ENCODE results near the gene KRTAP10-12. TPM values are rescaled to one million over a fixed set of nuclear protein-coding genes. Genes with fewer than 3 reads are reported as not detected.

KRTAP10-12 gene
- total RNA-seq, 1 donor from 2014 or later = not detected

DNA sequence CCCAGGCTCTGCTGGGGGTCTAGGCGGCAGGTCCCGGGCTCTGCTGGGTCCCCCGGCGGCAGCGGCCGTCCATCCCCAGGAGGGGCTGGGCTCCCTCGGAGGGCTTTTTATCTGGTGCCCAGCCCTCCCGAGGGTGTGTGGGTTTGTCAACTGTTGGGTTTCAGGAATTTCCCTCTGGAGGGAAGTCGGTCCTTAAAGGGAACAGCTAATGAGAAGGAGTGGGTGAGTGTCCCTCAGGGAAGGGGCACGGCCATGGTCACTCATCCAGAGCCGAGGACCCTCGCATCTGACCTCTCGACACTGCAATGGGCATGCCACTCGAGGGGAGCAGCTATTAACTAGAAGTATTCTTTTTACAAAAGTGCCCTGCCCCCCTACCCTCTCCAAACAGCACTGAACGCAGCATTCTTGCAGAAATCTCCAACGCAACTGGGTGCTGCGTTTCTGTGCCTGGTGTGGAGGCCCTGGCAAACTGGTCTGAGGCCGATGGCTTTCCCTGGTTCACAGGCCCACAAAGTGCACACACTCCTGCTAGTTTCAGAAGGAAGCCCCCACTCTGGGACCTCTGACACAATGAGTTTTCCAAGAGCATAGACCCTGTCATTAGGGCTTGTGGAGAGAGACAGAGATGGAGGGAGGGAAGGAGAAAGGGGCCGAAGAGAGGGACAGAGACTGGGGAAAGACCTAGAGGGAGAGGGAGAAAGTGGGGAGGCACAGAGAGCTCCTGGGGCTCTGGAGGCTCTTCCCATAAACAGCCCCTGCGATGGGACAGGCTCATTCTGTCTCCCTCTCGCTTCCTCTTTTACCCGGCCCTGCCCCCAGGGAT lies 15.4 kb downstream of the KRTAP10-12 start:
- H3K36me3 Mint-ChIP-seq (ENCODE audit: low read depth) = no peaks in the 10 kb centered on the region
- peaks cover 17% of the 10 kb centered on the region for H3K4me1 Mint-ChIP-seq
- H3K9me3 Mint-ChIP-seq = no peaks in the 10 kb centered on the region
- H3K27ac Mint-ChIP-seq (ENCODE audit: unreplicated experiment) = no peak overlapping the region
- peaks cover 92% of the 10 kb centered on the region for H3K27me3 Mint-ChIP-seq (ENCODE audit: low read depth)
- no peak overlapping the region for H3K4me3 Mint-ChIP-seq
- TF ChIP-seq, protein P1, sequence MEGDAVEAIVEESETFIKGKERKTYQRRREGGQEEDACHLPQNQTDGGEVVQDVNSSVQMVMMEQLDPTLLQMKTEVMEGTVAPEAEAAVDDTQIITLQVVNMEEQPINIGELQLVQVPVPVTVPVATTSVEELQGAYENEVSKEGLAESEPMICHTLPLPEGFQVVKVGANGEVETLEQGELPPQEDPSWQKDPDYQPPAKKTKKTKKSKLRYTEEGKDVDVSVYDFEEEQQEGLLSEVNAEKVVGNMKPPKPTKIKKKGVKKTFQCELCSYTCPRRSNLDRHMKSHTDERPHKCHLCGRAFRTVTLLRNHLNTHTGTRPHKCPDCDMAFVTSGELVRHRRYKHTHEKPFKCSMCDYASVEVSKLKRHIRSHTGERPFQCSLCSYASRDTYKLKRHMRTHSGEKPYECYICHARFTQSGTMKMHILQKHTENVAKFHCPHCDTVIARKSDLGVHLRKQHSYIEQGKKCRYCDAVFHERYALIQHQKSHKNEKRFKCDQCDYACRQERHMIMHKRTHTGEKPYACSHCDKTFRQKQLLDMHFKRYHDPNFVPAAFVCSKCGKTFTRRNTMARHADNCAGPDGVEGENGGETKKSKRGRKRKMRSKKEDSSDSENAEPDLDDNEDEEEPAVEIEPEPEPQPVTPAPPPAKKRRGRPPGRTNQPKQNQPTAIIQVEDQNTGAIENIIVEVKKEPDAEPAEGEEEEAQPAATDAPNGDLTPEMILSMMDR (conservative IDR thresholded peaks at IDR 0.05) = no peak
- DNase-seq (ENCODE audit: low read depth, low spot score) = no peak

DNA sequence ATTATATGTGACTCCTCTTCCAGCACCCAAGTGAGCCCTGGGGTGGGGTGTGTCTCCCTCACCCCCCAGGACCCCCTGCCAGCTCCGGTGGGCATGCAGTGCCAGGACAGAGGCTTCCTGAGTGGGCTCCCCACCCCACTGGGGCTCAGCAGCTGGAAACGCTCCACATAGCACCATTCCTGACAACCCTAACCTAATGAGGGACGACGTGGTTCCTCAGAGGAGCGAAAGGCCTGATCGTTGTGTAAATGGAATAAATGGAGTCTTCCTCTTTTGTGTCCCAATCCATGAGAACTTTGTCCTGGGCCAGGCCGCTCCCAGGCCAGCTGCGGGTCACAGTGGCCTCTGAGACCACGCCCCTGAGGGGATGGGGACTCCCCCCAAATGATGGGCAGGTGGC lies 16.2 kb downstream of the KRTAP10-12 start:
- H3K36me3 Mint-ChIP-seq (ENCODE audit: low read depth) = no peaks in the 10 kb centered on the region
- no peaks in the 10 kb centered on the region for H3K9me3 Mint-ChIP-seq
- no peak overlapping the region for H3K27ac Mint-ChIP-seq (ENCODE audit: unreplicated experiment)
- H3K4me3 Mint-ChIP-seq = no peak overlapping the region
- peaks cover 91% of the 10 kb centered on the region for H3K27me3 Mint-ChIP-seq (ENCODE audit: low read depth)
- TF ChIP-seq, protein P1 (conservative IDR thresholded peaks at IDR 0.05) = no peak
- DNase-seq (ENCODE audit: low read depth, low spot score) = no peak
- peaks cover 15% of the 10 kb centered on the region for H3K4me1 Mint-ChIP-seq

DNA sequence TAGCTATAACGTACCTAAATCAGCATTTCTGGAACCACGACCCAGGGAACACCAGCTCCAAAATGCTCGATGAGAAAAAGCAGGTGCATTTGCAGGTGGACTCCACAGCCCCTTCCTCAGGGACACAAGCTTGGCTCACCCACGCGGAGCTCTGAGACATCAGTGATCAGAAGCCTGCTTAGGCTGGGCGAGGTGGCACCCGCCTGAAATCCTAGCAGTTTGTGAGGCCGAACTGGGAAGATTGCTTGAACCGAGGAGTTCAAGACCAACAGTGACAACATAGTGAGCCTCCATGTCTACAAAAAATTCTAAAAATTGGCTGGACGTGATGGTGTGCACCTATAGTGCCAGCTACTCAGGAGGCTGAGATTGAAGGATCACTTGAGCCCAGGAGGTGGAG lies 16.9 kb downstream of the KRTAP10-12 start:
- H3K36me3 Mint-ChIP-seq (ENCODE audit: low read depth) = no peaks in the 10 kb centered on the region

DNA sequence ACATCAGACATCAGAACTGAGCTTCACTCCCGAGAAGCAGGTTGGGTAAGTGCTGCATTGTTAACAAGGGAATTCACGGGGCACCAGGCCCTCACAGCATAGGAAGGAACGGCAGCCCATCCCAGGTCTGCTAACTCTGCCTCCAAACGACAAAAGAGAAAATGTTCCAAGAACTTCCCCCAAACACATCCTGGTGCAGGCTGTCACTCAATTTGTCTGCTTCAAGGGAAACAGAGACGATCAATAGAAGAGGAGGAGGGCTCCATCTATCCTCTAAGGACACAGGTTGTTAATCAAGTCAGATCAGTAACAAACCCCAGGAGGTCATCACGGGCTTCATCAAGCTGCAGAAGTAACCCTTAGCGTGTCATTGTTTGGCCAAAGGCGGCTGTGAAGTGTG lies 17.9 kb downstream of the KRTAP10-12 start:
- no peak for DNase-seq (ENCODE audit: low read depth, low spot score)
- TF ChIP-seq, protein P1 (conservative IDR thresholded peaks at IDR 0.05) = no peak
- no peaks in the 10 kb centered on the region for H3K36me3 Mint-ChIP-seq (ENCODE audit: low read depth)
- H3K9me3 Mint-ChIP-seq = no peaks in the 10 kb centered on the region
- H3K27ac Mint-ChIP-seq (ENCODE audit: unreplicated experiment) = no peak overlapping the region
- H3K4me1 Mint-ChIP-seq = peaks cover 16% of the 10 kb centered on the region
- peaks cover 88% of the 10 kb centered on the region for H3K27me3 Mint-ChIP-seq (ENCODE audit: low read depth)
- no peak overlapping the region for H3K4me3 Mint-ChIP-seq

More for the DNA sequence above, 16.9 kb downstream of the KRTAP10-12 start:
- H3K4me1 Mint-ChIP-seq = peaks cover 20% of the 10 kb centered on the region
- H3K9me3 Mint-ChIP-seq = no peaks in the 10 kb centered on the region
- DNase-seq (ENCODE audit: low read depth, low spot score) = no peak
- TF ChIP-seq, protein P1 (conservative IDR thresholded peaks at IDR 0.05) = no peak
- H3K4me3 Mint-ChIP-seq = no peak overlapping the region
- H3K27ac Mint-ChIP-seq (ENCODE audit: unreplicated experiment) = no peak overlapping the region
- peaks cover 91% of the 10 kb centered on the region for H3K27me3 Mint-ChIP-seq (ENCODE audit: low read depth)

DNA sequence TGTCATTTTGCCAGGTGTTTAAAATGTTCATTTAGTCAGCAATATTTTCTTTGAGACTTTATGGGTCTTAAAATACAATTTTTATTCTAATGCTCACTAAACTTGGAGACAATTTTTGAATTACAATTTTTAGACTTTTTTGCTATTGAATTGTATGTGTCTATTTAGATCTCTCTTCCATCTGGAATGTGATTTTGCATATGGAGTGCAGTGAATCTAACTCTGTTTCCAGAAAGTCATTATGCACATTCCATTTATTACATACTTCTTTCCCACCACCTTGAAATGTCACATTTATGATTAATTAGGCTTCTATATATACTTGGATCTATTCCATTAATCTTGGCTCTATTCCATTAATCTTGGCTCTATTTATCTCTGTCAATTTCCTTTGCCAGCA lies 20.0 kb downstream of the KRTAP10-12 start:
- Mint-ChIP-seq H3K4me1 (peaks cover 11% of the 10 kb centered on the region), H3K9me3 (no peaks in the 10 kb centered on the region), H3K27ac (ENCODE audit: unreplicated experiment) (no peak overlapping the region), H3K27me3 (ENCODE audit: low read depth) (peaks cover 71% of the 10 kb centered on the region), H3K4me3 (no peak overlapping the region), H3K36me3 (ENCODE audit: low read depth) (no peaks in the 10 kb centered on the region)
- DNase-seq (ENCODE audit: low read depth, low spot score) = no peak
- TF ChIP-seq, protein P1 (conservative IDR thresholded peaks at IDR 0.05) = no peak

Measured in neural crest cell (in vitro differentiated cells).